ENCODE results near the gene SERPINA3.
"Not testable (repeated sequence)": the region's sequence is repeated elsewhere in the genome, so short reads cannot be mapped to it uniquely, and the experiment has no call there.

The SERPINA3 gene

GRCh38 chr14:94586635-94587034 lies 25.6 kb upstream of the SERPINA3 start:
- DNase-seq, result no peak

GRCh38 chr14:94588311-94588710 lies 23.9 kb upstream of the SERPINA3 start:
- no peak for DNase-seq

DNA sequence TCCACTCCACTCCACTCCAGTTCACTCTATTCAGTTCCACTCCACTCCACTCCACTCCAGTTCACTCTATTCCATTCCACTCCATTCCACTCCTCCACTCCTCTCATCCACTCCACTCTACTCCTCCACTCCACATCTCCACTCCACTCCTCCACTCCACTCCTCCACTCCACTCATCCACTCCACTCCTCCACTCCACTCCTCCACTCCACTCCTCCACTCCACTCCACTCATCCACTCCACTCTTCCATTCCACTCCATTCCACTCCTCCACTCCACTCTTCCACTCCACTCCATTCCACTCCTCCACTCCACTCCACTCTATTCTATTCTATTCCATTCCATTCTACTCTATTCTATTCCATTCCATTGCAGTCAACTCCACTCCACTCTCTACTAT lies 21.1 kb upstream of the SERPINA3 start:
- DNase-seq, result no peak

DNA sequence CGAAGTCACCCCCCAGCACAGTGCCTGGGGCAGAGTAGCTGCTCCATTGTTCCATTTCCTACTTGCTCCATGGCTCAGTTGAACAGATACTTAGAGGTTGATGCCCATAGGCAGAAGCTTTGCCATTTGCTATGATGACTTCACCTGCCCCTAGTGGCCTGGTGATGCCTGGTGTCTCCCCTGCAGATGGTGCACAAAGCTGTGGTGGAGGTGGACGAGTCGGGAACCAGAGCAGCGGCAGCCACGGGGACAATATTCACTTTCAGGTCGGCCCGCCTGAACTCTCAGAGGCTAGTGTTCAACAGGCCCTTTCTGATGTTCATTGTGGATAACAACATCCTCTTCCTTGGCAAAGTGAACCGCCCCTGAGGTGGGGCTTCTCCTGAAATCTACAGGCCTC lies 20.3 kb upstream of the SERPINA3 start:
- no peak for DNase-seq

GRCh38 chr14:94592457-94592856 lies 19.7 kb upstream of the SERPINA3 start:
- no peak for DNase-seq

DNA sequence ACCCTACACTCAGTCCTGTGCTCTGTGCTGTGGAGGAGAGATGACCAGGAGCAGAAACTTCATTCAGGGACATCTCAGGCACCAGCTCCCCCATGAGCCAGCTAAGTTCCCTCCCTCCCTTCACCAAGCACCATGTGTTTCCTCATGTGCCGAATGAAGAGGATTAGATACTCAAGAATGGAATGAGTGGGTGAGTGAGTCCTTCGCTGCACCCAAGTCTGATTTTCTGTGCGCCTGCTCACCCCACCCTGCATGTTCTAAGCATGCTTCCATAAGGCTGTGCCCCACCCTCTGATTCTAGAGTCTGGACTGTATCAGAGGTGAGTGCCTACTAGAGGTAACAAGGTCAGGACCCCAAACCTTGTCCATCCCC lies 18.8 kb upstream of the SERPINA3 start:
- DNase-seq, result no peak

GRCh38 chr14:94593749-94594431 lies 18.3 kb upstream of the SERPINA3 start:
- no peak for DNase-seq

DNA sequence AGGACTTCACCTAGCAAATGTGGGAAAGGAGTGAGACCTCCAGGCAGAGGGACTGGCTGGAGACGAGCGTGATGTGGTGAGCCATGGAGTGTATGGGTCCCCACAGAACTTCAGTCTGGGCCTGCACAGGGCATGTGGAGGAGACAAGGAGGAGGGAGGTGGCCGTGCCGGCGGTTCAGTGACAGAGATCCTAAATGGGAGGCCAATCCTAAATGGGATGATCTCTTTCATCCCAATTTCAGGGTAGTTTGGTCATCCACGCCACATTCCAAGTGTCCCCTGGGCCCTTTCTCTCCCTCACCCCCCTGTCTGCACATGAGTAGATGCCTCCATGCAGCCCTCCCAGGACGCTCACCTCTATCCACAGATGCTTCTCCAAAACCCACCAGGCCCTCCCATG lies 17.8 kb upstream of the SERPINA3 start:
- no peak for DNase-seq

- no peak for DNase-seq
Measured at GRCh38 chr14:94595912-94596311, 16.3 kb upstream of the SERPINA3 start.

GRCh38 chr14:94596361-94596760 lies 15.8 kb upstream of the SERPINA3 start:
- DNase-seq, result no peak

- DNase-seq, result no peak
Measured at GRCh38 chr14:94597788-94598187, 14.4 kb upstream of the SERPINA3 start.

DNA sequence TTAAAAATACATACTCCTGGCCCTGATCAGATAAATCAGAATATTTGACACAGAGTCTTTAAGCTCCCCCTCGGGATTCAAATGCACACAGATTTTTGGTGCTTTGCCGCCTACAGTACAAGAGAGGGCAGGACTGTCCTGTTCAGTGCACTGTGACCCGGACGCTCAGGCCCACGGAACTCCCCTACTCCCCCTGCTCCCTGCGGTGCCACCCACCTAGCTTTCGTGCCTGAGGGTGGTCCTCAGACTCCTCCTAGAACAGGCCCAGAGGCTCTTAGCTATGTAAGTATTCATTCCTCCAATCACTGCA lies 13.7 kb upstream of the SERPINA3 start:
- no peak for DNase-seq

- DNase-seq, result no peak
Measured at GRCh38 chr14:94598816-94599655, 13.2 kb upstream of the SERPINA3 start.

- no peak for DNase-seq
Measured at GRCh38 chr14:94599656-94600004, 12.6 kb upstream of the SERPINA3 start.

- no peak for DNase-seq
Measured at GRCh38 chr14:94600148-94600545, 12.0 kb upstream of the SERPINA3 start.

- no peak for DNase-seq
Measured at GRCh38 chr14:94601884-94602391, 10.3 kb upstream of the SERPINA3 start.

GRCh38 chr14:94602722-94603121 lies 9.5 kb upstream of the SERPINA3 start:
- no peak for DNase-seq

DNA sequence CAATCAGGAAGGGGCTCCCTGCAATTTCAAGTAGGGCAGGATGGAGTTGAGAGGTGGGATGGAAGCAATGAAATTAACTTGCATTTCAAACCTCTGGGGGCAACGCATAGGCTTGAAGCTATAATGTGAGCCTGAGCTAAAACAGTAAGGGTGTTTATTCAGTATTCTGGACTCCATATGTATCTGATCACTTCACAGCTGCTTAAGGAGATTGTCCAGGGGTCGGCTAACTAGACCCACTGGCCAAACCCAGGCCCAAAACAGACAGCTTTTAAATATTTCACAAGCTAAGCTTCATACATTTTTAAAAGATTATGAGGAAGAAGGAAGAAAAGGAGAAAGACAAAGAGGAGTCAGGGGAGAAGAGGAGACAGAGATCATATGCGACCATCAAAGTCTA lies 6.8 kb upstream of the SERPINA3 start:
- DNase-seq, result no peak

DNA sequence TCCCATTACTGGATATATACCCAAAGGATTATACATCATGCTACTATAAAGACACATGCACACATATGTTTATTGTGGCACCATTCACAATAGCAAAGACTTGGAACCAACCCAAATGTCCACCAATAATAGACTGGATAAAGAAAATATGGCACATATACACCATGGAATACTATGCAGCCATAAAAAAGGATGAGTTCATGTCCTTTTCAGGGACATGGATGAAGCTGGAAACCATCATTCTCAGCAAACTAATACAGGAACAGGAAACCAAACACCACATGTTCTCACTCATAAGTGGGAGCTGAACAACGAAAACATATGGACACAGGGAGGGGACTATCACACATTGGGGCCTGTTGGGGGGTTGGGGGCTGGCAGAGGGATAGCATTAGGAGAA lies 3.2 kb upstream of the SERPINA3 start:
- not testable (repeated sequence) for DNase-seq

GRCh38 chr14:94611179-94611578 lies 1.0 kb upstream of the SERPINA3 start:
- DNase-seq, result no peak

GRCh38 chr14:94612580-94613554 lies 676 bp downstream of the SERPINA3 start:
- DNase-seq, result no peak

- DNase-seq, result no peak
Measured at GRCh38 chr14:94613720-94614644, 1.8 kb downstream of the SERPINA3 start.

Data from NCI-H1436 treated with DMSO at 0.1 percent for 48 hours (cell line).